Astrocyte (in vitro differentiated cells and primary cell): Measurements from ENCODE around the gene ZFYVE28. TPM values are rescaled to one million over a fixed set of nuclear protein-coding genes. Genes with fewer than 3 reads are reported as not detected.

Experiments used
- DNase-seq: peaks from one replicate; pipeline ENCODE4 v3.0.0-alpha.2; 2010; ENCODE audit warnings: low read depth
- FAIRE-seq: peaks from 2 replicates; lab custom pipeline; 2011; peaks lifted over from hg19 to GRCh38; lab: Jason Lieb, UNC
- H2AFZ ChIP-seq: 2 replicates; pipeline ENCODE4 v1.6.0; 2012; ENCODE audit warnings: low read depth, low read length, inconsistent platforms
- H3K27ac ChIP-seq: 2 replicates; pipeline ENCODE4 v1.5.1; 2011; ENCODE audit warnings: low read depth, low read length, inconsistent platforms
- H3K27me3 ChIP-seq: 2 replicates; pipeline ENCODE4 v1.6.0; 2011; ENCODE audit warnings: low read length, inconsistent platforms; ENCODE audit not compliant: insufficient read depth
- H3K36me3 ChIP-seq: 2 replicates; pipeline ENCODE4 v1.5.1; 2011; ENCODE audit warnings: low read length, inconsistent platforms; ENCODE audit not compliant: insufficient read depth
- H3K4me1 ChIP-seq: 2 replicates; pipeline ENCODE4 v1.5.1; 2011; ENCODE audit warnings: low read length, inconsistent platforms; ENCODE audit not compliant: insufficient read depth
- H3K4me2 ChIP-seq: 2 replicates; pipeline ENCODE4 v1.6.0; 2012; ENCODE audit warnings: low read length, inconsistent platforms
- H3K4me3 ChIP-seq: 2 replicates; pipeline ENCODE4 v1.5.1; 2011; ENCODE audit warnings: low read depth, mild to moderate bottlenecking, low read length, inconsistent platforms; ENCODE audit not compliant: insufficient read depth
- H3K79me2 ChIP-seq: 2 replicates; pipeline ENCODE4 v1.6.0; 2012; ENCODE audit warnings: mild to moderate bottlenecking, low read length, inconsistent platforms; ENCODE audit not compliant: insufficient read depth
- H3K9ac ChIP-seq: 2 replicates; pipeline ENCODE4 v1.6.0; 2012; ENCODE audit warnings: mild to moderate bottlenecking, low read length, inconsistent platforms
- H3K9me3 ChIP-seq: 2 replicates; pipeline ENCODE4 v1.5.1; 2012; ENCODE audit warnings: low read depth, mild to moderate bottlenecking, low read length, inconsistent platforms; ENCODE audit not compliant: insufficient read depth
- H4K20me1 ChIP-seq: 2 replicates; pipeline ENCODE4 v1.6.0; 2012; ENCODE audit warnings: low read length, inconsistent platforms; ENCODE audit not compliant: insufficient read depth
- H3K27ac Mint-ChIP-seq: one replicate; pipeline ENCODE4 v1.8.0; 2021; ENCODE audit warnings: mild to moderate bottlenecking, mixed read lengths; ENCODE audit not compliant: unreplicated experiment
- H3K27me3 Mint-ChIP-seq: one replicate; pipeline ENCODE4 v1.8.0; 2021; ENCODE audit warnings: low read depth, mixed read lengths; ENCODE audit not compliant: unreplicated experiment
- H3K36me3 Mint-ChIP-seq: one replicate; pipeline ENCODE4 v1.8.0; 2021; ENCODE audit warnings: low read depth, mixed read lengths; ENCODE audit not compliant: unreplicated experiment
- H3K4me1 Mint-ChIP-seq: one replicate; pipeline ENCODE4 v1.8.0; 2021; ENCODE audit warnings: low read depth, mixed read lengths; ENCODE audit not compliant: unreplicated experiment
- H3K4me3 Mint-ChIP-seq: one replicate; pipeline ENCODE4 v1.8.0; 2021; ENCODE audit warnings: mild to moderate bottlenecking, moderate library complexity, mixed read lengths; ENCODE audit not compliant: unreplicated experiment
- H3K9me3 Mint-ChIP-seq: one replicate; pipeline ENCODE4 v1.8.0; 2021; ENCODE audit warnings: mild to moderate bottlenecking, mixed read lengths; ENCODE audit not compliant: unreplicated experiment
- CTCF ChIP-seq: IDR thresholded peaks from 2 replicates; pipeline ENCODE4 v1.5.1; 2011; ENCODE audit warnings: low read depth, mild to moderate bottlenecking, inconsistent platforms, low read length, moderate library complexity; ENCODE audit not compliant: insufficient read depth
- EZH2 ChIP-seq: IDR thresholded peaks from 2 replicates; pipeline ENCODE4 v1.6.1; 2012; ENCODE audit warnings: mild to moderate bottlenecking, low read length, inconsistent platforms; ENCODE audit not compliant: insufficient read depth
- total RNA-seq: library from RNA; stranded (reverse); gene quantifications from 2 replicates; pipeline ENCODE4 v1.2.1, GENCODE V29; 2021

ZFYVE28 gene
- total RNA-seq, 1 donor from 2014 or later = 0.68 TPM

DNA sequence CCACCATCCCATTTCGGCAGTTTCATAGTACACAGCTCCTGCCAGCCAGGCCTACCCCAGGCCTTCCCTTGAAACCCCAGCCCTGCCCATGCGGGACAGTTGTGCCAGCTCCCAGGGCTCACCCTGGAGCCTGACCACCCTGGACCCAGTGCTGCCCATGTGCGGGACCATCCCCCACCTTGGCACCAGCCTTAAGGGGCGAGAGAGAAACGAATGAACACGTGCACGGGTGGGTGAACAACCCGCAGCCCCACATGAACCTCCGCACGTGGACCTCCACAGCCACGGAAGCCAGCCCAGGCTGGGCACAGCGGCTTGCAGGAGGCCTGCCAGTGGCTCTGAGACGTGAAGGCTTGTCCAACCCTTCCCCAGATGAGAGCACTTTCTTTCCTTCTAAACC is 80.5 kb downstream of the ZFYVE28 start:
- Histone ChIP-seq H2AFZ (no peak overlapping the region), H3K9ac (no peak overlapping the region), H4K20me1 (no peaks in the 10 kb centered on the region), H3K4me3 (no peak overlapping the region), H3K36me3 (no peaks in the 10 kb centered on the region), H3K27ac (no peak overlapping the region), H3K79me2 (no peaks in the 10 kb centered on the region), H3K4me2 (no peak overlapping the region), H3K27me3 (peaks cover 12% of the 10 kb centered on the region), H3K4me1 (peaks cover 5% of the 10 kb centered on the region), H3K9me3 (no peaks in the 10 kb centered on the region)
- Mint-ChIP-seq H3K27ac (no peak overlapping the region), H3K27me3 (peaks cover 39% of the 10 kb centered on the region), H3K9me3 (peaks cover 2% of the 10 kb centered on the region), H3K36me3 (no peaks in the 10 kb centered on the region), H3K4me3 (no peak overlapping the region), H3K4me1 (no peaks in the 10 kb centered on the region)
- no peak for FAIRE-seq
- no peak for DNase-seq
- TF ChIP-seq CTCF = no peak
- no peak for TF ChIP-seq EZH2

DNA sequence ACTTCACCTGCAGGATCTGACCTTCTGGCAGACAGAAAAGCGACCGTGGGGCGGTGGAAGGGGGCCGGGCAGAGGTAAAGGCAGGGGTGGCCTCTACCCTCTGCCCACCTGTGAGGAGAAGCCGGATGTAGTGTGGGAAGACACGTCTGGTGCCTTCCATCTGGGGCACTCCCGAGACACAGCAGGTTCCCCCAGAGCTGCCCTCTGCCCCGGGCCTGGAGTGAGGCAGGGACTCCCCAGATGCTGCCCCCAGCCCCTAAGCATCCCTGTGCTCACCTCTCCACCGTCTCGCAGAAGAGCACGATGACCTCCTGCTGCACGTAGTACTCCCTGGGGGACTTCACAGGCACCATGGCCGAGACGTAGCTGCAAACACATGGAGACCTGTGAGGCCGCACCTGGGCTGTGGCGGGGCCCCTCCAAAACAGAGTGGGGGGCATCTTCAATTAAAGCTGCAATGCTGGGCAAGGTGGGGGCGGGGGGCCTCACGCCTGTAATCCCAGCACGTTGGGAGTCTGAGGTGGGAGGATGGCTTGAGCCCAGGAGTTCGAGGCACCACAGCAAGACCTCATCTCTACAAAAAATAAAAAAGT is 81.2 kb downstream of the ZFYVE28 start:
- no peak for DNase-seq
- Histone ChIP-seq H3K36me3 (no peaks in the 10 kb centered on the region), H2AFZ (no peak overlapping the region), H3K27ac (no peak overlapping the region), H3K4me1 (peaks cover 5% of the 10 kb centered on the region), H3K9ac (no peak overlapping the region), H3K27me3 (peaks cover 8% of the 10 kb centered on the region), H3K4me3 (no peak overlapping the region), H3K79me2 (no peaks in the 10 kb centered on the region), H4K20me1 (no peaks in the 10 kb centered on the region), H3K9me3 (no peaks in the 10 kb centered on the region), H3K4me2 (no peak overlapping the region)
- TF ChIP-seq EZH2 (no peak), CTCF (no peak)
- Mint-ChIP-seq H3K27me3 (peaks cover 35% of the 10 kb centered on the region), H3K27ac (no peak overlapping the region), H3K4me1 (no peaks in the 10 kb centered on the region), H3K9me3 (peaks cover 2% of the 10 kb centered on the region), H3K36me3 (no peaks in the 10 kb centered on the region), H3K4me3 (no peak overlapping the region)
- FAIRE-seq = no peak

DNA sequence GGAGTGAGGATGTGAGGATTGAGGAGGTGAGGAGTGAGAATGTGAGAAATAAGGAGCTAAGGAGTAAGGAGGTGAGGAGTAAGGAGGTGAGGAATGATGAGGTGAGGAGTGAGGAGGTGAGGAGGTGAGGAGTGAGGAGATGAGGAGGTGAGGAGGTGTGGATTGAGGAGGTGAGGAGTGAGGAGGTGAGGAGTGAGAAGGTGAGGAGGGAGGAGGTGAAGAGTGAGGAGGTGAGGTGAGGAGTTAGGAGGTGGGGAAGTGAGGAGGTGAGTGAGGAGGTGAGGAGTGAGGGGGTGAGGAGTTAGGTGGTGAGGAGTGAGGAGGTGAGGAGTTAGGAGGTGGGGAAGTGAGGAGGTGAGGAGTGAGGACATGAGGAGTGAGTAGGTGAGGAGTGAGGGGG is 81.8 kb downstream of the ZFYVE28 start:
- Mint-ChIP-seq H3K9me3 (peaks cover 2% of the 10 kb centered on the region), H3K4me1 (no peaks in the 10 kb centered on the region), H3K27me3 (peaks cover 35% of the 10 kb centered on the region), H3K36me3 (no peaks in the 10 kb centered on the region), H3K27ac (no peak overlapping the region), H3K4me3 (no peak overlapping the region)
- no peak for DNase-seq
- Histone ChIP-seq H3K4me3 (no peak overlapping the region), H3K9me3 (no peaks in the 10 kb centered on the region), H3K36me3 (no peaks in the 10 kb centered on the region), H3K27me3 (peaks cover 5% of the 10 kb centered on the region), H3K4me2 (no peak overlapping the region), H2AFZ (no peak overlapping the region), H4K20me1 (no peaks in the 10 kb centered on the region), H3K79me2 (no peaks in the 10 kb centered on the region), H3K27ac (no peak overlapping the region), H3K9ac (no peak overlapping the region), H3K4me1 (peaks cover 5% of the 10 kb centered on the region)
- TF ChIP-seq EZH2 (no peak), CTCF (no peak)
- no peak for FAIRE-seq
